Measurements from ENCODE around the gene AGER. TPM values are rescaled to one million over a fixed set of nuclear protein-coding genes. Genes with fewer than 3 reads are reported as not detected.
"Not testable (repeated sequence)": the region's sequence is repeated elsewhere in the genome, so short reads cannot be mapped to it uniquely, and the experiment has no call there.

Gene AGER
- total RNA-seq, 1 experiment from 2014 or later: 2.2 TPM

GRCh38 chr6:32185681-32186131 lies 1.7 kb upstream of the AGER start:
- peaks cover 26% of the 10 kb centered on the region for H3K36me3 ChIP-seq (replicated peaks; ENCODE audit: control insufficient read depth, insufficient read depth, low read length)
- DNase-seq: peak; percentile 88
- not testable (repeated sequence) for H3K4me3 ChIP-seq (ENCODE audit: insufficient read depth, low read depth, low read length); H3K27me3 ChIP-seq (ENCODE audit: control insufficient read depth, insufficient read depth, low read length)

- Histone ChIP-seq H3K27me3 (ENCODE audit: control insufficient read depth, insufficient read depth, low read length) (no peaks in the 10 kb centered on the region), H3K4me3 (ENCODE audit: insufficient read depth, low read depth, low read length) (no peak overlapping the region), H3K36me3 (replicated peaks; ENCODE audit: control insufficient read depth, insufficient read depth, low read length) (peaks cover 28% of the 10 kb centered on the region)
- peak; percentile 27 for DNase-seq
Observed at GRCh38 chr6:32183483-32184083, 470 bp downstream of the AGER start.

GRCh38 chr6:32183030-32183429 lies 1.0 kb downstream of the AGER start:
- no peak for DNase-seq
- no peaks in the 10 kb centered on the region for H3K27me3 ChIP-seq (ENCODE audit: control insufficient read depth, insufficient read depth, low read length)
- H3K36me3 ChIP-seq (replicated peaks; ENCODE audit: control insufficient read depth, insufficient read depth, low read length): peaks cover 28% of the 10 kb centered on the region
- H3K4me3 ChIP-seq (ENCODE audit: insufficient read depth, low read depth, low read length): no peak overlapping the region

GRCh38 chr6:32182555-32182981 lies 1.5 kb downstream of the AGER start:
- Histone ChIP-seq H3K27me3 (ENCODE audit: control insufficient read depth, insufficient read depth, low read length) (no peaks in the 10 kb centered on the region), H3K36me3 (replicated peaks; ENCODE audit: control insufficient read depth, insufficient read depth, low read length) (peaks cover 24% of the 10 kb centered on the region), H3K4me3 (ENCODE audit: insufficient read depth, low read depth, low read length) (no peak overlapping the region)
- DNase-seq: peak; percentile 28

- DNase-seq: peak; percentile 65
- no peaks in the 10 kb centered on the region for H3K27me3 ChIP-seq (ENCODE audit: control insufficient read depth, insufficient read depth, low read length)
- no peak overlapping the region for H3K4me3 ChIP-seq (ENCODE audit: insufficient read depth, low read depth, low read length)
- H3K36me3 ChIP-seq (replicated peaks; ENCODE audit: control insufficient read depth, insufficient read depth, low read length): peaks cover 19% of the 10 kb centered on the region
Observed at GRCh38 chr6:32181915-32182529, 2.0 kb downstream of the AGER start.

GRCh38 chr6:32181148-32181702 lies 2.8 kb downstream of the AGER start:
- peaks cover 12% of the 10 kb centered on the region for H3K36me3 ChIP-seq (replicated peaks; ENCODE audit: control insufficient read depth, insufficient read depth, low read length)
- DNase-seq: no peak
- H3K27me3 ChIP-seq (ENCODE audit: control insufficient read depth, insufficient read depth, low read length): no peaks in the 10 kb centered on the region
- H3K4me3 ChIP-seq (ENCODE audit: insufficient read depth, low read depth, low read length): no peak overlapping the region

GRCh38 chr6:32179766-32180405 lies 4.2 kb downstream of the AGER start:
- Histone ChIP-seq H3K4me3 (ENCODE audit: insufficient read depth, low read depth, low read length) (no peak overlapping the region), H3K36me3 (replicated peaks; ENCODE audit: control insufficient read depth, insufficient read depth, low read length) (peaks cover 10% of the 10 kb centered on the region), H3K27me3 (ENCODE audit: control insufficient read depth, insufficient read depth, low read length) (no peaks in the 10 kb centered on the region)
- DNase-seq: no peak

- Histone ChIP-seq H3K36me3 (replicated peaks; ENCODE audit: control insufficient read depth, insufficient read depth, low read length) (peaks cover 10% of the 10 kb centered on the region), H3K4me3 (ENCODE audit: insufficient read depth, low read depth, low read length) (peak overlapping the region; percentile 79), H3K27me3 (ENCODE audit: control insufficient read depth, insufficient read depth, low read length) (no peaks in the 10 kb centered on the region)
- peak; percentile 63 for DNase-seq
Observed at GRCh38 chr6:32178547-32179440, 5.3 kb downstream of the AGER start.

- Histone ChIP-seq H3K27me3 (ENCODE audit: control insufficient read depth, insufficient read depth, low read length) (no peaks in the 10 kb centered on the region), H3K4me3 (ENCODE audit: insufficient read depth, low read depth, low read length) (peak within 1 kb of the TSS; percentile 79), H3K36me3 (replicated peaks; ENCODE audit: control insufficient read depth, insufficient read depth, low read length) (peaks cover 9% of the 10 kb centered on the region)
- peak; percentile 98 for DNase-seq
Observed at GRCh38 chr6:32177788-32178546, 6.1 kb downstream of the AGER start, which contains the start of gene RNF5. Gene RNF5 (plus strand): TSS chr6:32178405. CDS start chr6:32178512, 107 bp downstream.

GRCh38 chr6:32177183-32177787 lies 6.8 kb downstream of the AGER start:
- H3K27me3 ChIP-seq (ENCODE audit: control insufficient read depth, insufficient read depth, low read length): no peaks in the 10 kb centered on the region
- H3K36me3 ChIP-seq (replicated peaks; ENCODE audit: control insufficient read depth, insufficient read depth, low read length): peaks cover 8% of the 10 kb centered on the region
- peak overlapping the region; percentile 79 for H3K4me3 ChIP-seq (ENCODE audit: insufficient read depth, low read depth, low read length)
- peak; percentile 62 for DNase-seq

GRCh38 chr6:32176476-32177182 lies 7.4 kb downstream of the AGER start:
- DNase-seq: peak; percentile 37
- Histone ChIP-seq H3K36me3 (replicated peaks; ENCODE audit: control insufficient read depth, insufficient read depth, low read length) (peaks cover 8% of the 10 kb centered on the region), H3K27me3 (ENCODE audit: control insufficient read depth, insufficient read depth, low read length) (no peaks in the 10 kb centered on the region), H3K4me3 (ENCODE audit: insufficient read depth, low read depth, low read length) (peak overlapping the region; percentile 79)

GRCh38 chr6:32175711-32176475 lies 8.2 kb downstream of the AGER start, which contains the start of gene AGPAT1:
Gene AGPAT1 (minus strand): TSS chr6:32176084. CDS start chr6:32171496, 4,588 bp downstream.
- Histone ChIP-seq H3K27me3 (ENCODE audit: control insufficient read depth, insufficient read depth, low read length) (no peaks in the 10 kb centered on the region), H3K36me3 (replicated peaks; ENCODE audit: control insufficient read depth, insufficient read depth, low read length) (peaks cover 8% of the 10 kb centered on the region), H3K4me3 (ENCODE audit: insufficient read depth, low read depth, low read length) (peak within 1 kb of the TSS; percentile 79)
- peak; percentile 99 for DNase-seq
